Stimulated activated CD4-positive, alpha-beta T cell treated with anti-CD3 and anti-CD28 coated beads, Interleukin-1b, Interleukin-23, amount 100 ng/mL, for 24 hours (primary cell): Measurements from ENCODE around the gene PHAF1.
A peak's percentile ranks its signal among the peaks of the same experiment; 100 is the strongest.

Experiments used
- DNase-seq, 4 experiments: peaks; one replicate each; pipeline ENCODE4 v3.0.0-alpha.2; 2020; ENCODE audit warnings: low read depth in 4 of 4, low spot score in 1 of 4

Gene PHAF1

DNA sequence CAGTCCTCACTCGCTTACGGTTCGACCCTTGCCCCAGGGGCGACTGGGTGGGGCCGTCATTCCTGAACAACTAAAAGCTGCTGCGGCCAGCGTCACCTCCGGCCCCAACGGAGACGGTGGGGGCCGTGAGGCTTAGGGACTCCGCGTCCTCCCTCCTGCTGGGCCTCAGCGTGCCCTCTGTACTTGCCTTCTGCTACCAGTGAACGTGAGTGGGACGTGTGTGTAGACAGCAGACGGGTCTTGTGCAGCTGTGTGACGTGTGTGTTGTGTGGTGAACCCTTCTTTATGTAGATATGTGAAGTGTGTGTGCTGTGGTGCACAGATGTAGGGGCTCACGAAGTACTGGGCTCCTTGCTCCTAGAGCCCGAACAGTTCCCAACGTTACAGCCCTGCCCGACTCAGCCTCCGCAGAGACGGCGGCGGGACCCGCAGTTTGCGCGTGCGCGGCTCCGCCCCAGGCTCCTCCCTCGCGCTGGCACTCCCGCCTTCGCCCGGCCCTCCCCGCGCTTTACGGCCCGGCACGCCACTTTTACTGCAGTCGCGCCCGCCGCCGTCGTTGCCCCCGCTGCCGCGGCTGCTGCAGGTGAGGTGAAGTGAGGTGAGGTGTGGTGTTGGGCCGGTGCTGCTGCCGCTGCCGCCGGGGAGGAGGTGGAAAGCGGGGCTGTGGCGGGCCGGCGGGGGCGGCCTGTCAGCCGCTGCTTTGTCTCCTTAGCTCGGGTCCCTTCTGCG lies at the start of gene PHAF1:
Gene PHAF1, plus strand, starts transcription at position 535 of the 729 bp plus-strand sequence. CDS start 235 bp downstream, outside the sequence.
- DNase-seq: peak; percentile 90 to 98 (median 93)

DNA sequence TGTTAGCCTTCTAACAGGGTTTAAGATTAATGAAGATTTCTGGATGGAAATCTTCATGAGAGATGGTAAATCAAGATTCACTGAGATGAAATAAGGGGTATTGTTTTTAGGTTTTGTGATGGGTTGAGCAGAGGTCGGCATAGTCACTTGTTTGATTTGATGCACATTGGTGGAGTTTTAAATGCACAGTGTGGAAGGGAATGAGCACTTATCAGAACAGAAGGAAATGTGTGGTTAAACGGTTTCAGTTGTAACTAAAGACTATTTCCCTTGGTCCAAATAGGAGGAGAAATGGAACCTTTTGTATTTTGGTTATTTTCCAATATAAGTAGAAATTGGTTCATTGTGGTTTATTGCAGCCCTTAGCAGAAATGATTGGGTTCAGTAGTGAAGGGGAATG lies 46.7 kb upstream of the PHAF1 start:
- no peak for DNase-seq

DNA sequence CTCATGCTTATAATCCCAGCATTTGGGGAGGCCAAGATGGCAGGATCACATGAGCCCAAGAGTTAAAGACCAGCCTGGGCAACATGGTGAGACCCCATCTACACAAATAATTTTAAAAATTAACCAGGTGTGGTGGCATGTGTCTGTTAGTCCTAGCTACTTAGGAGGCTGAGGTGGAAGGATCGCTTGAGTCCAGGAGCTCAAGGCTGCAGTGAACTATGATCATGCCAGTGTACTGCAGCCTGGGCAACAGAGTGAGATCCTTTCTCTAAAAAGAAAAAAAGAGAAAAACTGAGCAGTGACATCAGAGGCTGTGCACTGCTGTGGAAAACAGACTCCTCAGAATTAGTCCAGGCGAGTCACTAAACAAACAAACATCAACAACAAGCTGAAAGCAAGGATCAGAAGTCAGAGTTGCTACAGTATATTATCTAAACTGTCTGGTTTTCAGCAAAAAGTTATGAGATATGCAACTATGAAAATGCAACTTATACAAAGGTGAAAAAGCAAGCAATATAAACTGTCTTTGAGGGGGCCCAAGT lies 41.5 kb upstream of the PHAF1 start:
- DNase-seq: no peak

DNA sequence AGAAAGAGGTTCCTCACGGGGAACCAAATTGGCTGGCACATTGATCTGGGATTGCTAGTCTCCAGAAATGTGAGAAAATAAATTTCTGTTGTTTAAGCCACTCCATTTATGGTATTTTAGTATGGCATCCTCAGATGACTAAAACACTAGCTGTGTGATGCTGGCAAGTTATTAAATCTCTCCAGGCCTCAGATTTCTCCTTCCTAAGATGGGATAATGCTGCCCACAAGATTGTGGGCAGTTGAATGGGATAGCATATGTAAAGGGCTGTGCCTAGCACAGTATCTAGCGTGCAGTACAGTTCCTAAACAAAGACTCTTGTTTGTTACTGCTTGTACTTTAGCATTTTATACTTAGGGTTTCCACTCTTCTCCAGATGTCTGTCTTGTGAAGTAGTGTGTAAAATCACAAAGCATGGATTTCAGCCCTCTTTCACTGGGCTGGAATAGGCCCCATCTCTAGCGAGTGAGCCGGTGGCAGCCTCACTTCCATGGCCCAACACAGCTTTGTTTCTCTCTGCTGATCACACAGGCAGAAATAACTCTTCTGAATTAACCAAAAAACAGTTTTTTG lies 38.2 kb upstream of the PHAF1 start:
- no peak for DNase-seq

DNA sequence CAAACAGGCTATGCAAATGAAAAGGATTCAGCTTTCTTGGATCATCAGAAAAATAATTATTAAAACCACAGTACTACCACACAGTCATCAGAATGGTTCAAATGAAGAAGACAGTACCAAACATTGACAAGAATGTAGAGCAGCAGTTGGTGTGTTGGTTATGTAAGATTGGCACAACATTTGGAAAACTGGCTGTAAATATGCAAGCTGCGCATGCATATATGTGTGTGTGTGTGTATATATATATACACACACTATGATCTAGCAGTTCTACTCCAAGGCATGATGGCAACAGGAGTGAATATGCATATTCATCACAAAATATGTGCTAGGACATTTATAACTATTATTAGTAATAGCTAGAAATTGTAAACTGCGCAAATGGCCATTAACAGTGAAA lies 34.4 kb upstream of the PHAF1 start:
- DNase-seq: no peak

DNA sequence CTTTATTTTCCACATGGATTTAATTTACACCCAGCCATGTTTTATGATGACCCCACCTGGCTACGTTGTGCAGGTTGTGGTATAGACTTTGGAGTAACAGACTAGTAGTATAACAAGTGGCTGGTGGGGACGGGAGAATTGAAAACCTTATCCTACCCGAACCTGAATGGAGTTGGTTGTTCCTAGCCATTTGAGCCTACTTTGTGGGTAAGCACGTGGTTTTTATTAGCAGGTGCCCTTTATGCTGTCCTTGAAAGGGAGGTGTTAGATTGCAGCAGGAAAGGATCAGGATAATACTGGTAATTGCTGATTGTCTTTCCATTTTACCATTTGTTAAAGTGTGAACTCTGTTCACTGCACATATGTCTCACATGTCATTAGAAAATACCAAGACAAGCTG lies 31.9 kb upstream of the PHAF1 start:
- no peak for DNase-seq

DNA sequence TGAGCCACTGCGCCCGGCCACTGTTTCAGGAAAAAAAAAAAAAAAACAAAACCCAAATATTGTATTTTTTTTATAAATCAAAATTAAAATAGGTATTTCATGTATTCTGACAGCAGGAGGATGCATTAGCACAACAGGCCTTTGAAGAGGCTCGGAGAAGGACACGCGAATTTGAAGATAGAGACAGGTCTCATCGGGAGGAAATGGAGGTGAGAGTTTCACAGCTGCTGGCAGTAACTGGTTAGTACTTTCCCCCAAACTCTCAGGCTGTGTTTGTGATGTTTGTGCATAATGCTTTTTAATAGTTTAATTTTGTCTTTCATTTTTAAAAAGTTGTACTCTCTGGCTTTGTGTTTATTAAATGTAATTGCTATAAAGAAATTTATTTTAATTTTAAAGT lies 27.6 kb upstream of the PHAF1 start:
- DNase-seq: no peak

DNA sequence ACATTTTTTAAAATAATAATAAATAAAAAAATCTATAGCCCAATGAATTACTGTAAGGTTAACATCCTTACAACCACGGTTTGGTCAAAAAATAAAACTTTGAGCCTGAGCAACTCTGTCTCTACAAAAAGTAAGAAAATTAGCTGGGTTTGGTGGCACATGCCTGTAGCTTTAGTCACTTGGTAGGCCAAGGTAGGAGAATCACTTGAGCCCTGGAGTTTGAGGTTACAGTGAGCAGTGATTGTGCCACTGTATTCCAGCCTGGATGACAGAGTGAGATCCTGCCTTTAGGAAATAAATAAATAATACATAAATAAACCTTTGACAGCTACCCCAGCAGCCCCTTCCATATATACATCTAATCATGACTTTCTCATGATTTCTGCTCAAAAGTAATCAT lies 26.9 kb upstream of the PHAF1 start:
- DNase-seq: no peak

DNA sequence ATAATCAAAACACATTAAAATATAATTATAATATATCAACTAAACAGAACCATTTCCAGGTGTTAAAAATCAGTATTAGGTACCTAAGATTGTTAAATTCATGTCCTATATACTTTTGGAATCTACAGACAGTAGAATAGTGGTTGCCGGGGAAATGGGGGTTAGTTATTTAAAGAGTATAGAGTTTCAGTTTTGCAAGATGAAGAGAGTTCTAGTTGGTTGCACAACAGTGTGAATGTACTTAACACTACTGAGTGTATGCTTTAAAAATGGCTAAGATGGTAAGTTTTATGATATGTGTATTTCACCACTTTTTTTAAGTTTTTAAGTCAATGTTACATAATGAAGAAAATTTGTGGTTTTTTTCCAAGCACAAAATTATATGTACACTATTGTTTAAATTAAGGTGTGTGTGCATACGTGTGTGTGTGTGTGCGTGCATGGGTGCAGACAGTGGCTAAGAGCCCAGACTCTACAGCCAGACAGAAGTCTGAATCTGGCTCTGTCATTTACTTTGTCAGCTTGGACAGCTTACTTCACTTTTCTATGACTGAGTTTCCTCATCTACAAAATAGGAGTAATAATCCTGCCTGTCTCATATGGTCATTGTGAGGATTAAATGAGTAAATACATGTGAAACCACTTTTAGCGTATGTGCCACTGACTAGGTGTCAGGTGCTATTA lies 25.3 kb upstream of the PHAF1 start:
- DNase-seq: no peak

DNA sequence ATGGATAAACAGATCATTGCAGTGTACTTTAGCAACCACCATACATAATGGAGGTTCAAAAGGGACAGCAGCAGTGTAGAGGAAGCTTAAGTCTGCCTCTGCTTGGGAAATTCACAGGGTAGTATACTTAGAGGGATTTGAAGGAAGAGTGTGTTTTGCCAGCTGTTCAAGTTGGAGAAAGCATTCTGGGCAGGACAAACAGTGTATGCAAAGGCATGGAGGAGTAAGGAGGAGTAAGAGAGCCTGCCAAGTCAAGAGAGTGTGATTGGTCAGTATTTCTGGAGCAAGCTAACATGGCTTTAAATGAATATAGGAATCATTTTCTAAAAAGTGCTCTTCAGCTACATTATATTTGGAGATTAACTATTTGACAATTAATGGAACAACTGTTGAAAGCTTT lies 22.9 kb upstream of the PHAF1 start:
- no peak for DNase-seq

DNA sequence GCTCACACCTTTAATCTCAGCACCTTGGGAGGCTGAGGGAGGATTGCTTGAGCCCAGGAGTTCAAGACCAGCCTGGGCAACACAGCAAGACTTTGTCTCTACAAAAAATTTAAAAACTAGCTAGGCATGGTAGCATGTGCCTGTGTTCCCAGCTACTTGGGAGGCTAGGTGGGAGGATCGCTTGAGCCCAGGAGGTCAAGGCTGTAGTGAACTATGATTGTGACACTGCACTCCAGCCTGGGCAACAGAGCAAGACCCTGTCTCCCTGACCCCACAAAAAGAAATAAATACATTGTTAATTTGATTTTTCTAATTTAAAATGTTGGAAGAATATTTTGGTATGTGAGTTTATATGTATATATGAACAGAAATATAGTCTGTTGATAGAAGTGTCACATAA lies 22.4 kb upstream of the PHAF1 start:
- no peak for DNase-seq

DNA sequence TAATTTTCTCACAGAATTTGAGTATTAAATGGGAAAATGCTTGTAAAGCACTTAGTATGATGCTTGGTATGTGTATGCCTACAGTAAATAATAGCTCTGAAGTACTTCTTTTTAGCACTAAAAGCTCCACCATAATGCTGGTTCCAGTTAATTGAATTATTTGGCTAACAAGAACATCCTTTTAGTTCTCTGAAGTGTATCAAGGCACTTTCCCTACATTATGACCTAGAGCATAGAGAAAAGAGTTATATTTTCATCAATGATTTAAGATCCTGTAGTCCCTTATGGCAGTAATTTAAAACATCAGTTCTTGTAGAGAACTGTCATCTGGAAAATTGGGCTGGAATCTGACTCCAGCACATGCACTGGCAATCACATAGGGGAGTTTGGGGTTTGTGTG lies 21.9 kb upstream of the PHAF1 start:
- DNase-seq: no peak

DNA sequence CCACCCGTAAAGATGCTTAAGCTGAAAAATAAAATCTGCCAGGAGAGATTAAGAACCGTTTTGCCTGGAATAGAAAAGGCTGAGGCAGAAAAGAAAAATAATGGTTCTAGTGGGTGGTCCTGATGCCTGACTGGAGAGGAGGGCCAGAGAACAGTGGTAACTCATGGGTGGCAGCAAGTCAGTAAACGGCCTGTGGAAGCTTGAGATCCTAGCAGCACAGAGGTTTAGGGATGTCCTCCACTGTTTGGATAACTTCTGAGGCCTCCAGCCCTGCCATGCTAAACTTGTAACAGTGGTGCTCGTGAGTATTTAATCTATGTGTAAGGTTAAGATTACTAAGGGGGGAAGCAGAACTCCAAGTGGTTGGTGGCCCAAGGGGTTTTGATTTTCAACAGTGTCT lies 21.2 kb upstream of the PHAF1 start:
- no peak for DNase-seq

DNA sequence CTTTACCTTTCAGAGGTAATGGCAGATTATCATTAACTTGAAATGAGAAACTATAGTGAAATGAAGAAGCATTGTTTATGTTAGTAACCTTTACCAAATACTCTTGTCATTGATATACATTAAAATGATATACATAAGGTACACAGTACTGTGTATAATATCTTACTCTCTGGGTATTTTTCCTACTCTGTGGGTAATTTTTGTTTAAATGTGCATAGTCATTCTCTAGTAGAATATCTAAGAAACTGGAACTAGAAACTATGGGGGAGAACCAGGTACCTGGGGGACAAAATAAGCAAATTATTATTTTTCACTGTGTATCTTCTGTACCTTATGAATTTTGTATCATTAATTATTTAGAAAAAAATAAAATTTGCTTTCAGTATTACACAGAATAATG lies 20.6 kb upstream of the PHAF1 start:
- DNase-seq: no peak

DNA sequence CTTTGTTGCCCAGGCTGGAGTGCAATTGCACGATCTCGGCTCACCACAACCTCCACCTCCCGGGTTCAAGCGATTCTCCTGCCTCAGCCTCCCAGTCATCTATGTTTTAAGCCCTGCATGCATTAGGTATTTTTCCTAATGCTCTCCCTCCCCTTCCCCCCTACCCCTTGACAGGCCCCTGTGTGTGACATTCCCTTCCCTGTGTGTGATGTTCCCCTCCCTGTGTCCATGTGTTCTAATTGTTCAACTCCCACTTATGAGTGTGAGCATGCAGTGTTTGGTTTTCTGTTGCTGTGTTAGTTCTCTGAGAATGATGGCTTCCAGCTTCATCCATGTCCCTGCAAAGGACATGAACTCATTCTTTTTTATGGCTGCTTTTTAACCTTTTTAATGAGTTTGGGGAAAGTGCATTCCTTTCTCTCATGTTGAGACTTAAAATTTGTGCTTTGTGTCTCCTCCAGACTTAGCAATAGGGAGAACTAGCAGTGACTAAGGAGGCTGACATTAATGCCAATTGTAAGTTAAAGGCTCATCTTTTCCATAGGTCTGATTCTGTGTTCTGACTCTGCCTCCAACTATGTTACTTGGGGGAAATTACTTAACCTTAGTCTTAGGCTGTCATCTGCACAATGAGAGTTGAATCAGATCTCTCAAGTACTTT lies 17.7 kb upstream of the PHAF1 start:
- no peak for DNase-seq

DNA sequence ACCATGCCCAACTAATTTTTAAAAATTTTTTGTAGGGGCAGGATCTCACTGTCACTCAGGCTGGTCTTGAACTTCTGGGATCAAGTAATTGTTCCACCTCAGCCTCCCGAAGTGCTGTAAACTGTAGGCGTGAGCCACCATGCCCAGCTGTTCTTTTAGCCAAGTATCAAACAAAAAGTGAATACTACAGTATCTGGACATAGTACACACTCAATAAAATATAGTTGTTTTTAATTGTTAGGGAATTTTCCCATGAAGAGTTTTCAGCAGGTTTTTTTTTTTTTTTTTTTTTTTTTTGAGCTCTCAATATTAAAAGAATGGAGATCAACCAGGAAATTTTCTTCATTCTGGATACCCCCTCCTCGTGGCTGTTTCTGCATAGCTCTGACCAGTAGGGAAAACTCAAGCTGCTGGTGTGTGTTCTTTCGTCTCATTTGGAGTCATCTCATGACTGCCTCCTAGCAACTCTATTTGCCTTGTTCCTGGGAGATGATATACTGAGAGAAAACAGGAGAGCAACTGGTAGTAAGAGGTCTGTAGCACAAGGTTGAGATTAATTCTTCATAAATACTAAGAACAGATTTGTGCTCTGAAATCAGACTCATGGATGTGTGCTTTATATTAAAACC lies 16.5 kb upstream of the PHAF1 start:
- DNase-seq: no peak

DNA sequence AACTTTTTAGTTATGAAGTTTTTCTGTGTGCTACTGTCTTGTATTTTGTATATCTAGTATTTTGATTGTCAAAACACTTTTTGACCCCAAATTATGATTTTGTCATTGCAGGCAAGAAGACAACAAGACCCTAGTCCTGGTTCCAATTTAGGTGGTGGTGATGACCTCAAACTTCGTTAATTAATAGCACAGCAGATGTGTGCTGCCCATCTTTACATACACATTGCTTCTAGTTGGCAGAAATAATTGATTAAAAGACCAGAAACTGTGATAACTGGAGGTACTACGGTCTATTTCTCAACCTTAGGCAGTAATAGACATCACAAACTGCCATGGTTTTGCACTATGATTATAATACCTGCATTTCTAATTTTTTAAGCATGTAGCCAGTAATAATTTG lies 11.1 kb upstream of the PHAF1 start:
- no peak for DNase-seq

DNA sequence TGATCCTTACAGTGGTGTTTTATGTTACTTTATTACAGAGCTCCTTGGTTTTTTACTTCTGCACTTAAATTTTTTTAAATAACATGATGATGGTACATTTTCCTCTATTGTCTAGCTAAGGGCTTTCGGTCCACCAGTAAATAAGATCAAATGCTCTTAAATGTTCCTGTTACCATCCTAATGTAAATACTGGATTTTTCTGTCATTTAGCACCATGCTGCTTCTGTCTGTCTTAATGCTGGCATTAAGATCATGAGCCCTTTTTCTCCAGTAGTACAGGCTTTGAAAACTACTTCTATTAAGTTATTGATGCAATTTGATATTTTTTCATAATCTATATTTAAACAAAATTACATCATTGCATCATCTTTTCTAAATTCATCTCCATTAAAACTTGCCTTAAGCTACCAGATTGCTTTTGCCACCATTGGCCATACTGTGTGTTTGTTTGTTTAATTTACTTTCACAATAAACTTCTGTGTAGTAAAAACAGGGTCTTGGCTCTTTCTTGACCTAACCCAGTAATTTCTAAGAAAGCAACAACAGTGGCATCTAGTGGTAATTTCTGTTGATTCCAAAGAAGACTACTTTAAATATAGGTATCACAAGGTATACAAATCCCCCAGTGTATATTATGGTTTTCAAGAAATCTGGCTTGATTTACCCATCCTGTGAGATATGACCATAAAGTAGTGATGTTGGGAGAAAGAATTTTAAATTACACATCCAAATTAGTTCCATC lies 9.0 kb upstream of the PHAF1 start:
- no peak for DNase-seq

DNA sequence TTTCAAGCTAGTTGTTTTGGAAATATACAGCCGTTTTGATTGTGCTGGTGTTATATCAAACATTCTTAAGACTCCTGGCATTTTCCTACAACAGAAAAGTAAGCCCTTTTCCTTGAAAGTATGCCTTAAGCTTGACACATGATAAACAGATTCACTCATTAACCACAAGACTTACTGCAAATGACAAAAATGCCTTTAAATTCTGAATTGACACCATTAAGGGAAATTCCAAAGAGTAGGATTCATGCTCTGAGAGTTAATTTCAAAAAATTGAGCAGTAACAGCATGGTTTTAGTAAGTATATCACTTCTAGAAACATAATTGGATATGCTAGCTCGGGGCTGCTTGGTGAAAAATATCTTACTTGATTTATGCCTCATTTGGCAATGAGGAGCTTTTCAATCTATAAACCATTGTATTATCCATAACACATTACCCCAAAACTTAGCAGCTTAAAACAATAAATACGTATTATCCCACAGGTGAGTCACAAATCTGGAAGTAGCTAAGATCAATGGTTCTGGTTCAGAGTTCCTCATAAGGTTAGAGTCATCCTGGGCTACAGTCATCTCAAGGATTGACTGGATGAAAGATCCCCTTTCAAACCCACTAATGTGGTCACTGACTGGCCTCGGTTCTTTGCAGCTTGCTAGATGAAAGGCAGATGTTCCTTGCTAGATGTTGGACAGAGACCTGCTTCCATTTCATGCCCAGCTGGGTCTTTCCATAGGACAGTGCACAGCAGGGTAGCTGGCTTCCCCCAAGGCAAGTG lies 8.2 kb upstream of the PHAF1 start:
- no peak for DNase-seq

DNA sequence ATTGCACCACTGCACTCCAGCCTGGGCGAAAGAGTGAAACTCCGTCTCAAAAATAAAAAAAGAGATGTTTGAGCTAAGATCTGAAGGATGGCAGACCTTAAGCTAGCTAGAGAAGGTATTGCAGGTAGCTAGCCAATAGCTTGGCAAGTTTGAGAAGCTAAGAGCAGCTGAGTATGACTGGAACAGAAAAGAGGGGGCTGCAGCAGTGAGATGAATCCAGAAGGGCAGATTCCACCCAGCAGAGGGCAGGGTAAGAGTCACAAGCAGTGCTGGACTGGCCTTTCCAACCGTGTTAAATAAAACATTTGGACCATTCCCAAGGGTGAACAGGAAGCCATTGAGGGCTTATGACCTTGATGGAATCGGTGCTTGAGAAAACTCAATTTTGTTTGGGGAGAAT lies 5.7 kb upstream of the PHAF1 start:
- DNase-seq: no peak
